Stimulated activated CD4-positive, alpha-beta T cell treated with anti-CD3 and anti-CD28 coated beads, Interleukin-4, amount 100 ng/mL, for 24 hours (primary cell): Measurements from ENCODE around the gene IL10RB.
A peak's percentile ranks its signal among the peaks of the same experiment; 100 is the strongest.
"Not testable (repeated sequence)": the region's sequence is repeated elsewhere in the genome, so short reads cannot be mapped to it uniquely, and the experiment has no call there.

ENCODE experiments used
- DNase-seq: peaks from one replicate; pipeline ENCODE4 v3.0.0-alpha.2; 2020

IL10RB gene

GRCh38 chr21:33305344-33305671 is 39.1 kb downstream of the IL10RB start:
- DNase-seq = no peak

GRCh38 chr21:33305938-33306337 is 39.8 kb downstream of the IL10RB start:
- DNase-seq = no peak

- peak; percentile 11 for DNase-seq
Measured at GRCh38 chr21:33308586-33309490, 42.7 kb downstream of the IL10RB start.

GRCh38 chr21:33309778-33310177 is 43.6 kb downstream of the IL10RB start:
- no peak for DNase-seq

GRCh38 chr21:33312121-33312520 is 46.0 kb downstream of the IL10RB start:
- no peak for DNase-seq

GRCh38 chr21:33313183-33313582 is 47.0 kb downstream of the IL10RB start:
- DNase-seq = no peak

- no peak for DNase-seq
Measured at GRCh38 chr21:33313611-33314010, 47.4 kb downstream of the IL10RB start.

- DNase-seq = no peak
Measured at GRCh38 chr21:33314111-33314510, 47.9 kb downstream of the IL10RB start.

GRCh38 chr21:33315946-33316710 is 50.0 kb downstream of the IL10RB start:
- DNase-seq = no peak

- DNase-seq = no peak
Measured at GRCh38 chr21:33317145-33317544, 51.0 kb downstream of the IL10RB start.

GRCh38 chr21:33317786-33318486 is 51.8 kb downstream of the IL10RB start:
- no peak for DNase-seq

- not testable (repeated sequence) for DNase-seq
Measured at GRCh38 chr21:33321005-33321404, 54.8 kb downstream of the IL10RB start.

GRCh38 chr21:33323610-33324009 is 57.4 kb downstream of the IL10RB start:
- DNase-seq = not testable (repeated sequence)

GRCh38 chr21:33324291-33325221 is 58.4 kb downstream of the IL10RB start, which contains the start of gene IFNAR1:
Gene IFNAR1, plus strand, starts transcription at chr21:33324970. Its CDS starts 86 bp downstream, at chr21:33325056.
- DNase-seq = peak; percentile 100

GRCh38 chr21:33325222-33326067 is 59.3 kb downstream of the IL10RB start:
- peak; percentile 76 for DNase-seq

GRCh38 chr21:33327326-33327725 is 61.2 kb downstream of the IL10RB start:
- DNase-seq = no peak

- no peak for DNase-seq
Measured at GRCh38 chr21:33327792-33328433, 61.7 kb downstream of the IL10RB start.

GRCh38 chr21:33330726-33331125 is 64.6 kb downstream of the IL10RB start:
- no peak for DNase-seq

GRCh38 chr21:33332143-33332542 is 66.0 kb downstream of the IL10RB start:
- no peak for DNase-seq

GRCh38 chr21:33334191-33334590 is 68.0 kb downstream of the IL10RB start:
- DNase-seq = no peak

- DNase-seq = no peak
Measured at GRCh38 chr21:33334824-33335223, 68.7 kb downstream of the IL10RB start.
